ENCODE data around the gene ZFR2.
"Not testable (repeated sequence)": the region's sequence is repeated elsewhere in the genome, so short reads cannot be mapped to it uniquely, and the experiment has no call there.

ZFR2 gene

GRCh38 chr19:3821156-3821555 is 47.7 kb downstream of the ZFR2 start:
- TF ChIP-seq ZNF274 (IDR thresholded peaks at IDR 0.05; ENCODE audit: low read depth, low read length): no peak
- no peak overlapping the region for H3K4me3 ChIP-seq (ENCODE audit: low read length)

- TF ChIP-seq ZNF274 (IDR thresholded peaks at IDR 0.05; ENCODE audit: low read depth, low read length): no peak
Observed at GRCh38 chr19:3819989-3820388, 48.8 kb downstream of the ZFR2 start.

GRCh38 chr19:3818918-3819317 is 49.9 kb downstream of the ZFR2 start:
- TF ChIP-seq ZNF274 (IDR thresholded peaks at IDR 0.05; ENCODE audit: low read depth, low read length): no peak
- no peak overlapping the region for H3K4me3 ChIP-seq (ENCODE audit: low read length)

More at GRCh38 chr19:3819989-3820388, 48.8 kb downstream of the ZFR2 start:
- no peak overlapping the region for H3K4me3 ChIP-seq (ENCODE audit: low read length)

- no peak overlapping the region for H3K4me3 ChIP-seq (ENCODE audit: low read length)
- no peak for TF ChIP-seq ZNF274 (IDR thresholded peaks at IDR 0.05; ENCODE audit: low read depth, low read length)
Observed at GRCh38 chr19:3818466-3818865, 50.4 kb downstream of the ZFR2 start.

GRCh38 chr19:3817761-3818160 is 51.1 kb downstream of the ZFR2 start:
- H3K4me3 ChIP-seq (ENCODE audit: low read length): no peak overlapping the region
- TF ChIP-seq ZNF274 (IDR thresholded peaks at IDR 0.05; ENCODE audit: low read depth, low read length): no peak

- no peak for TF ChIP-seq ZNF274 (IDR thresholded peaks at IDR 0.05; ENCODE audit: low read depth, low read length)
- no peak overlapping the region for H3K4me3 ChIP-seq (ENCODE audit: low read length)
Observed at GRCh38 chr19:3816566-3817218, 52.1 kb downstream of the ZFR2 start.

- not testable (repeated sequence) for H3K4me3 ChIP-seq (ENCODE audit: low read length)
Observed at GRCh38 chr19:3816148-3816547, 52.7 kb downstream of the ZFR2 start.

GRCh38 chr19:3814648-3815047 is 54.2 kb downstream of the ZFR2 start:
- no peak for TF ChIP-seq ZNF274 (IDR thresholded peaks at IDR 0.05; ENCODE audit: low read depth, low read length)
- H3K4me3 ChIP-seq (ENCODE audit: low read length): no peak overlapping the region

- TF ChIP-seq ZNF274 (IDR thresholded peaks at IDR 0.05; ENCODE audit: low read depth, low read length): no peak
- H3K4me3 ChIP-seq (ENCODE audit: low read length): no peak overlapping the region
Observed at GRCh38 chr19:3813473-3814392, 55.1 kb downstream of the ZFR2 start.

- TF ChIP-seq ZNF274 (IDR thresholded peaks at IDR 0.05; ENCODE audit: low read depth, low read length): no peak
- no peak overlapping the region; the same call in 1 of the 2 replicates for H3K4me3 ChIP-seq (ENCODE audit: low read length)
Observed at GRCh38 chr19:3810708-3811355, 58.0 kb downstream of the ZFR2 start.

GRCh38 chr19:3809881-3810707 is 58.7 kb downstream of the ZFR2 start:
- no peak overlapping the region; the same call in 1 of the 2 replicates for H3K4me3 ChIP-seq (ENCODE audit: low read length)
- TF ChIP-seq ZNF274 (IDR thresholded peaks at IDR 0.05; ENCODE audit: low read depth, low read length): no peak

- no peak overlapping the region for H3K4me3 ChIP-seq (ENCODE audit: low read length)
- TF ChIP-seq ZNF274 (IDR thresholded peaks at IDR 0.05; ENCODE audit: low read depth, low read length): no peak
Observed at GRCh38 chr19:3808420-3809143, 60.3 kb downstream of the ZFR2 start.

Measured in GM08714 (cell line).